GM19099 (cell line): Measurements from ENCODE around the gene SETD2.

Experiments
- POLR2A ChIP-seq: IDR thresholded peaks from 3 replicates; pipeline ENCODE4 v1.6.1; 2011; ENCODE audit warnings: low read depth; ENCODE audit not compliant: insufficient read length; ENCODE audit errors: extremely low read depth

The SETD2 gene

GRCh38 chr3:47008851-47009224, 155.1 kb downstream of the SETD2 start:
- TF ChIP-seq POLR2A: no peak

- TF ChIP-seq POLR2A: no peak
Observed at GRCh38 chr3:47008234-47008796, 155.6 kb downstream of the SETD2 start.

- TF ChIP-seq POLR2A: no peak
Observed at GRCh38 chr3:47007482-47008233, 156.3 kb downstream of the SETD2 start.

- no peak for TF ChIP-seq POLR2A
Observed at GRCh38 chr3:47007001-47007400, 156.9 kb downstream of the SETD2 start.

GRCh38 chr3:47006145-47006651, 157.7 kb downstream of the SETD2 start:
- TF ChIP-seq POLR2A: no peak

- TF ChIP-seq POLR2A: no peak
Observed at GRCh38 chr3:47005212-47006144, 158.4 kb downstream of the SETD2 start.

- TF ChIP-seq POLR2A: no peak
Observed at GRCh38 chr3:47004369-47005211, 159.3 kb downstream of the SETD2 start.

- TF ChIP-seq POLR2A: no peak
Observed at GRCh38 chr3:47003461-47004368, 160.2 kb downstream of the SETD2 start.

GRCh38 chr3:47003056-47003410, 160.9 kb downstream of the SETD2 start:
- TF ChIP-seq POLR2A: no peak

GRCh38 chr3:47002171-47003055, 161.5 kb downstream of the SETD2 start:
- no peak for TF ChIP-seq POLR2A

GRCh38 chr3:47001731-47002170, 162.2 kb downstream of the SETD2 start:
- TF ChIP-seq POLR2A: no peak

GRCh38 chr3:47000922-47001730, 162.8 kb downstream of the SETD2 start:
- no peak for TF ChIP-seq POLR2A
